Measurements from ENCODE around the gene POSTN. TPM values are rescaled to one million over a fixed set of nuclear protein-coding genes. Genes with fewer than 3 reads are reported as not detected.

The POSTN gene
- polyA plus RNA-seq, 1 experiment = 235 TPM

DNA sequence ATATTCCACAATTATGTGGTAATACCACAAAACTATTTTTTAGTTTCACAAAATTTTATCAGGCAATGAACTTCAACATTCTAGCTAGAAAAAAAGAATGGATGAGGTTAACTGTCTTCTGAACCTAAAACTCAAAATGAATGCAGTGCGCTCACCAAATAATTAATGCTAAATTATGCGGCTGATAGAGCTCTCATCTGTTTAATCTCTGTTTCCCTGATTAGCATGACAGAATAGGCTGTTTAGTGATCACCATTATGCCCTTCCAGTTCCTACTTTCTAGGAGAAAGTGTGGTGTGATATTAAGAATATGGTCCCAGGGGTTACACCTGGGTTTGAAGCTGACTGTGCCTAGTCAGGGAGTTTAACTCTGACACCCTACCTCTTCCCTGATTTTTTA is 42.8 kb upstream of the POSTN start:
- CTCF ChIA-PET = interaction anchor here (1.0 to 4.7 kb wide), 6 partner anchors 10 to 940 kb away, joined by 4 to 24 read pairs (median 6); partner anchors contain the start of gene TRPC4
- H3K27me3 ChIP-seq (ENCODE audit: control insufficient read depth, insufficient read depth, low read length) = no peaks in the 10 kb centered on the region
- DNase-seq (ENCODE audit: low read depth) = no peak
- no peak overlapping the region for H3K4me3 ChIP-seq (ENCODE audit: low read depth, low read length)
- POLR2A ChIA-PET = no interaction called here
- TF ChIP-seq, protein P1, sequence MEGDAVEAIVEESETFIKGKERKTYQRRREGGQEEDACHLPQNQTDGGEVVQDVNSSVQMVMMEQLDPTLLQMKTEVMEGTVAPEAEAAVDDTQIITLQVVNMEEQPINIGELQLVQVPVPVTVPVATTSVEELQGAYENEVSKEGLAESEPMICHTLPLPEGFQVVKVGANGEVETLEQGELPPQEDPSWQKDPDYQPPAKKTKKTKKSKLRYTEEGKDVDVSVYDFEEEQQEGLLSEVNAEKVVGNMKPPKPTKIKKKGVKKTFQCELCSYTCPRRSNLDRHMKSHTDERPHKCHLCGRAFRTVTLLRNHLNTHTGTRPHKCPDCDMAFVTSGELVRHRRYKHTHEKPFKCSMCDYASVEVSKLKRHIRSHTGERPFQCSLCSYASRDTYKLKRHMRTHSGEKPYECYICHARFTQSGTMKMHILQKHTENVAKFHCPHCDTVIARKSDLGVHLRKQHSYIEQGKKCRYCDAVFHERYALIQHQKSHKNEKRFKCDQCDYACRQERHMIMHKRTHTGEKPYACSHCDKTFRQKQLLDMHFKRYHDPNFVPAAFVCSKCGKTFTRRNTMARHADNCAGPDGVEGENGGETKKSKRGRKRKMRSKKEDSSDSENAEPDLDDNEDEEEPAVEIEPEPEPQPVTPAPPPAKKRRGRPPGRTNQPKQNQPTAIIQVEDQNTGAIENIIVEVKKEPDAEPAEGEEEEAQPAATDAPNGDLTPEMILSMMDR (IDR thresholded peaks at IDR 0.05; ENCODE audit: insufficient read depth, low read depth, low read length) = no peak
- no peaks in the 10 kb centered on the region for H3K36me3 ChIP-seq (ENCODE audit: control insufficient read depth, insufficient read depth, low read length)

DNA sequence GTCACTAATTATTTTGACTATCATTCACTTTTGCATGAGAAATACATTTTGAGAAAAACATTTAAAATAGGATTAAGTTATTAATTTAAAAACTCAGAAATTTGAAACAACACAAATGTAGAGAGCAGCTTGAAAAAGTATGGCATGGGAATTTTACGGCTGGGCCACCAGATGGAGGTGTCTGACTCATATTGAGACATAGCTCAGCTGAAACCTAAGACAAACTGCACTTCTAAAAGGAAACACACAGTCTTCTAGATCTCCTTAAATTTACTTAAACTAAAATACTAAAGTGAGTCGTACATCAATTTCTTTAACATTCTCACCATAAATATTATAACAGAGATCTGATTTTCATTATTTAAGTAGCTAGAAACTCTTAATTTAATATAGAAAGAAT is 41.9 kb upstream of the POSTN start:
- Histone ChIP-seq H3K36me3 (ENCODE audit: control insufficient read depth, insufficient read depth, low read length) (no peaks in the 10 kb centered on the region), H3K27me3 (ENCODE audit: control insufficient read depth, insufficient read depth, low read length) (no peaks in the 10 kb centered on the region), H3K4me3 (ENCODE audit: low read depth, low read length) (no peak overlapping the region)
- ChIA-PET POLR2A (no interaction called here), CTCF (interaction anchor here (0.7 to 4.7 kb wide), 12 partner anchors 8 to 583 kb away, joined by 3 to 24 read pairs (median 4); partner anchors contain the start of gene TRPC4)
- DNase-seq (ENCODE audit: low read depth) = no peak
- TF ChIP-seq, protein P1 (IDR thresholded peaks at IDR 0.05; ENCODE audit: insufficient read depth, low read depth, low read length) = peak; percentile 70

DNA sequence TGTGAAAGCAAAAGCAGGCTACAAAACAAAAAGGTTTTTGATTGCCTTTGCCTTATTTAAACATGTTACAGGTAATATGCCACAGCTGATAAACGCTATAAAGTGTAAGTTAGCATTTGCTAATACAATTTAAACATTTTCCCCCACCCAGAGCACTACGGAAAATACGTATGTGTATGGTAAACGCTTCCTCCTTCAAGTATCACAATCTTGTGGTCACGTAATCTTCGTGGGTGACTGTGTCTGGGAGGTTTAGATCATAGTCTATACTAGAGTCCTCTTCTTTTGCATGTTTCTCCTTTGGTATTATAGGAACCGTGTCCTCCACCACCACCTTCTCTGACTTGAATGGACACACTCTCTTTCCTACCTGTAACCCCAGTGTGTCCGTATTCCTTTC is 38.1 kb upstream of the POSTN start:
- POLR2A ChIA-PET = no interaction called here
- Histone ChIP-seq H3K36me3 (ENCODE audit: control insufficient read depth, insufficient read depth, low read length) (no peaks in the 10 kb centered on the region), H3K4me3 (ENCODE audit: low read depth, low read length) (no peak overlapping the region), H3K27me3 (ENCODE audit: control insufficient read depth, insufficient read depth, low read length) (no peaks in the 10 kb centered on the region)
- TF ChIP-seq, protein P1 (IDR thresholded peaks at IDR 0.05; ENCODE audit: insufficient read depth, low read depth, low read length) = no peak
- CTCF ChIA-PET = no interaction called here
- no peak for DNase-seq (ENCODE audit: low read depth)

DNA sequence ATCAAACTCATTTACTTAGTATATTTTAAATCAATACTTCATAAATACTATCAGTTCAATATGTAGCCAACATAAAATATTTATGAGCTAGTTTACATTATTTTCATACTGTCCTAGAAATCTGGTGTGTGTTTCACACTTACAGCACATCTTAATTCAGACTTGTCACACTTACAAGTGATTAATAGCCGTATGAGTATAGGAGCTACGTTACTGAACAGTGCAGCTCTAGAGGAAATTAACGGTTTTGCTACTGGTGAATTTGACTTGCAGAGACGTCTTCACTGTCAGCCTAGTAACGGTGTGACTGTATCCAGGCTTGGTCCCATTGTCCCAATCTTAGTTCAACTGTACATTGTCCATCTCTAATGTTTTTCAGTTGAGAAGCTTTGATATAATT is 33.7 kb upstream of the POSTN start:
- no peak overlapping the region for H3K4me3 ChIP-seq (ENCODE audit: low read depth, low read length)
- TF ChIP-seq, protein P1 (IDR thresholded peaks at IDR 0.05; ENCODE audit: insufficient read depth, low read depth, low read length) = no peak
- no peaks in the 10 kb centered on the region for H3K36me3 ChIP-seq (ENCODE audit: control insufficient read depth, insufficient read depth, low read length)
- POLR2A ChIA-PET = no interaction called here
- DNase-seq (ENCODE audit: low read depth) = no peak
- no peaks in the 10 kb centered on the region for H3K27me3 ChIP-seq (ENCODE audit: control insufficient read depth, insufficient read depth, low read length)
- CTCF ChIA-PET = interaction anchor here (0.8 to 1.1 kb wide), 2 partner anchors 8 to 645 kb away, joined by 3 read pairs; no protein-coding TSS in a partner anchor

DNA sequence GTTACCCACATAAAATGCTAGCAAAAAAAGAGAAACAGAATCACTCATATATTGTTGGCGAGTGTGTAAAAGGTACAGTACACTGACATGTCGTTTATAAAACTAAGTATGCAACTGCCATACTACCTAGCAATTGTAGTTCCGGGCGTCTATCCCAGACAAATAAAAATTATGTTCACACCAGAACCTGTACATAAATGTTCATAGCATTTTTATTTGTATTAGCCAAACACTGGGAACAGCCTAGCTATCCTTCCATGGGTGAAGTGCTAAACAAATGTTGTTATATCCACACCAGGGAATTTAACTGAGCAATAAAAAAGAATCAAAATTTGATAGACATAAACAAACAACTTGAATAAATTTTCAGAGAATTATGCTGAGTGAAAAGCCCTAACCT is 28.9 kb upstream of the POSTN start:
- Histone ChIP-seq H3K36me3 (ENCODE audit: control insufficient read depth, insufficient read depth, low read length) (no peaks in the 10 kb centered on the region), H3K4me3 (ENCODE audit: low read depth, low read length) (no peak overlapping the region), H3K27me3 (ENCODE audit: control insufficient read depth, insufficient read depth, low read length) (no peaks in the 10 kb centered on the region)
- CTCF ChIA-PET = no interaction called here
- TF ChIP-seq, protein P1 (IDR thresholded peaks at IDR 0.05; ENCODE audit: insufficient read depth, low read depth, low read length) = no peak
- POLR2A ChIA-PET = no interaction called here
- no peak for DNase-seq (ENCODE audit: low read depth)
